Measurements from ENCODE around the gene NDUFB10. TPM values are rescaled to one million over a fixed set of nuclear protein-coding genes. Genes with fewer than 3 reads are reported as not detected.
"Not testable (repeated sequence)": the region's sequence is repeated elsewhere in the genome, so short reads cannot be mapped to it uniquely, and the experiment has no call there.

The NDUFB10 gene
- total RNA-seq, 1 experiment from 2014 or later, result 202 TPM

- ChIA-PET POLR2A (interaction anchor here (0.7 to 1.4 kb wide), 2 partner anchors 15 to 27 kb away, joined by 3 to 7 read pairs; partner anchors contain the start of gene RPS2), CTCF (interaction anchor here (0.7 to 1.3 kb wide), 2 partner anchors 14 to 88 kb away, joined by 3 read pairs; no protein-coding TSS in a partner anchor)
- Mint-ChIP-seq H3K36me3 (ENCODE audit: insufficient read depth, unreplicated experiment) (peaks cover 22% of the 10 kb centered on the region), H3K4me3 (ENCODE audit: unreplicated experiment) (no peak overlapping the region), H3K4me1 (ENCODE audit: insufficient read depth, unreplicated experiment) (peaks cover 5% of the 10 kb centered on the region), H3K27me3 (ENCODE audit: insufficient read depth, unreplicated experiment) (no peaks in the 10 kb centered on the region), H3K9me3 (ENCODE audit: unreplicated experiment) (no peaks in the 10 kb centered on the region), H3K27ac (ENCODE audit: low read depth, unreplicated experiment) (no peak overlapping the region)
- BruUV-seq (replicated peaks), result no TSS peak
- TF ChIP-seq, protein P1, sequence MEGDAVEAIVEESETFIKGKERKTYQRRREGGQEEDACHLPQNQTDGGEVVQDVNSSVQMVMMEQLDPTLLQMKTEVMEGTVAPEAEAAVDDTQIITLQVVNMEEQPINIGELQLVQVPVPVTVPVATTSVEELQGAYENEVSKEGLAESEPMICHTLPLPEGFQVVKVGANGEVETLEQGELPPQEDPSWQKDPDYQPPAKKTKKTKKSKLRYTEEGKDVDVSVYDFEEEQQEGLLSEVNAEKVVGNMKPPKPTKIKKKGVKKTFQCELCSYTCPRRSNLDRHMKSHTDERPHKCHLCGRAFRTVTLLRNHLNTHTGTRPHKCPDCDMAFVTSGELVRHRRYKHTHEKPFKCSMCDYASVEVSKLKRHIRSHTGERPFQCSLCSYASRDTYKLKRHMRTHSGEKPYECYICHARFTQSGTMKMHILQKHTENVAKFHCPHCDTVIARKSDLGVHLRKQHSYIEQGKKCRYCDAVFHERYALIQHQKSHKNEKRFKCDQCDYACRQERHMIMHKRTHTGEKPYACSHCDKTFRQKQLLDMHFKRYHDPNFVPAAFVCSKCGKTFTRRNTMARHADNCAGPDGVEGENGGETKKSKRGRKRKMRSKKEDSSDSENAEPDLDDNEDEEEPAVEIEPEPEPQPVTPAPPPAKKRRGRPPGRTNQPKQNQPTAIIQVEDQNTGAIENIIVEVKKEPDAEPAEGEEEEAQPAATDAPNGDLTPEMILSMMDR (IDR thresholded peaks at IDR 0.05; ENCODE audit: unreplicated experiment), result no peak
- peak; percentile 78 for DNase-seq (ENCODE audit: unreplicated experiment)
- intact Hi-C loops (cut with micrococcal nuclease), result no loop called here
Observed at GRCh38 chr16:1938316-1938715, 21.0 kb upstream of the NDUFB10 start.

GRCh38 chr16:1938910-1939309, 20.4 kb upstream of the NDUFB10 start:
- peaks cover 5% of the 10 kb centered on the region for H3K4me1 Mint-ChIP-seq (ENCODE audit: insufficient read depth, unreplicated experiment)
- no TSS peak for BruUV-seq (replicated peaks)
- H3K4me3 Mint-ChIP-seq (ENCODE audit: unreplicated experiment), result no peak overlapping the region
- ChIA-PET CTCF (interaction anchor here (0.7 to 1.4 kb wide), 2 partner anchors 73 to 89 kb away, joined by 3 read pairs; no protein-coding TSS in a partner anchor), POLR2A (no interaction called here)
- intact Hi-C loops (cut with micrococcal nuclease), result no loop called here
- no peak for DNase-seq (ENCODE audit: unreplicated experiment)
- peaks cover 22% of the 10 kb centered on the region for H3K36me3 Mint-ChIP-seq (ENCODE audit: insufficient read depth, unreplicated experiment)
- H3K27ac Mint-ChIP-seq (ENCODE audit: low read depth, unreplicated experiment), result no peak overlapping the region
- no peaks in the 10 kb centered on the region for H3K9me3 Mint-ChIP-seq (ENCODE audit: unreplicated experiment)
- TF ChIP-seq, protein P1 (IDR thresholded peaks at IDR 0.05; ENCODE audit: unreplicated experiment), result no peak
- H3K27me3 Mint-ChIP-seq (ENCODE audit: insufficient read depth, unreplicated experiment), result no peaks in the 10 kb centered on the region

DNA sequence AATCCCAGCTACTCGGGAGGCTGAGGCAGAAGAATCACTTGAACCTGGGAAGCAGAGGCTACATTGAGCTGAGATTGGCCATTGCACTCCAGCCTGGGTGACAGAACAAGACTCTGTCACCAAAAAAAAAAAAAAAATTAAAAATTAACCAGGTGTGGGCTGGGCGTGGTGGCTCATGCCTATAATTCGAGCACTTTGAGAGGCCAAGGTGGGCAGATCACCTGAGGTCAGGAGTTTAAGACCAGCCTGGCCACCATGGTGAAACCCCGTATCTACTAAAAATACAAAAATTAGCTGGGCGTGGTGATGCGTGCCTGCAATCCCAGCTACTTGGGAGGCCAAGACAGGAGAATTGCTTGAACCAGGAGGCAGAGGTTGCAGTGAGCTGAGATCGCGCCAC, 19.5 kb upstream of the NDUFB10 start:
- H3K4me3 Mint-ChIP-seq (ENCODE audit: unreplicated experiment); H3K4me1 Mint-ChIP-seq (ENCODE audit: insufficient read depth, unreplicated experiment); DNase-seq (ENCODE audit: unreplicated experiment); H3K27ac Mint-ChIP-seq (ENCODE audit: low read depth, unreplicated experiment); intact Hi-C loops (cut with micrococcal nuclease); H3K9me3 Mint-ChIP-seq (ENCODE audit: unreplicated experiment); BruUV-seq (replicated peaks); H3K27me3 Mint-ChIP-seq (ENCODE audit: insufficient read depth, unreplicated experiment): not testable (repeated sequence)
- H3K36me3 Mint-ChIP-seq (ENCODE audit: insufficient read depth, unreplicated experiment), result peaks cover 22% of the 10 kb centered on the region
- ChIA-PET POLR2A (interaction anchor here (1.5 kb wide), 1 partner anchor 25 kb away, joined by 4 read pairs; the partner anchor contains the start of gene RPS2), CTCF (interaction anchor here (0.6 to 1.4 kb wide), 4 partner anchors 10 to 1615 kb away, joined by 3 read pairs; no protein-coding TSS in a partner anchor)

DNA sequence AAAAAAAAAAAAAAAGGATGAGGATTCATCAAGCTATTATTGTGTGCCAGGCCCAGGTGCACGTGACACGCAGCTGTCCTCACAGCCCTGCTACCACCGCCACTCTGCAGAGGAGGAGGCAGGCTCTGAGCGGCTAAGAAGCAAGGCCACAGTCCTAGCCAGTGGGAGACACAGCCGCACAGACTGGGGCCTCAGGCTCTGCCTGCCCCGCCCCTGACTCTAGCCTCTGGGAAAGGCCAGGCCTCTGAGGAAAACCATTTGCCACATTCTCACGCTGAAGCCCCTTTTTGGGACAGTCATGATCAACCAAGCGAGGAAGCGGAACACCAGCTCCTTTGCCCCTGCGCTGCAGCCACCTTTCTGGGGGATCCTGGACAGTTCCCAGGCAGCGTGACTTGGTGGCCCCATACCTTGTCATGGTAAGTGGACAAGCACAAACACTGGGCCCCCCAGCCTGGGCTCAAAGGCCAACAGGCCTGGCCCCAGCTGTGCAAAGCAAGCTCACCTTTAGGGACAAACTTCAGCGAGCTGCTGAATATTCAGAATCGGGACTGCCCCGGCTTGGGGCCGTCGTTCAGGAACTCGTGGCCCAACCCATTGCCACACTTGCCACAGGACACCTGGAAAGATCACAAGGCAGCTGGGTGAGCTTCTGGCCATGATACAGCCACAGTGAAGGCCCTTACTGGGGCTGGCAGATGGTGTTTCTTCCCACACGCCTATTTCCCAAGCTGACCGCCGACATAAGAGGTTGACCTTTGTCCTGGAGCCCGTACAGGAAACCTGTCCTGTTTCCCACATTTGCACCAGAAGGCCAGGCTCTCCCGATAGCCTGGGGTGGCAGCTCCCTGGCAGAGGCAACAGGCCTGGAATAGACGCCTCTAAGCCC, 18.8 kb upstream of the NDUFB10 start:
- POLR2A ChIA-PET, result interaction anchor here (1.4 to 1.5 kb wide), 2 partner anchors 18 to 24 kb away, joined by 3 to 4 read pairs; partner anchors contain the start of gene RPS2
- DNase-seq (ENCODE audit: unreplicated experiment), result no peak
- H3K27me3 Mint-ChIP-seq (ENCODE audit: insufficient read depth, unreplicated experiment), result no peaks in the 10 kb centered on the region
- no peak overlapping the region for H3K4me3 Mint-ChIP-seq (ENCODE audit: unreplicated experiment)
- no TSS peak for BruUV-seq (replicated peaks)
- CTCF ChIA-PET, result interaction anchor here (0.8 to 1.8 kb wide), 4 partner anchors 10 to 1616 kb away, joined by 3 to 8 read pairs (median 3); no protein-coding TSS in a partner anchor
- TF ChIP-seq, protein P1 (IDR thresholded peaks at IDR 0.05; ENCODE audit: unreplicated experiment), result no peak
- no peaks in the 10 kb centered on the region for H3K9me3 Mint-ChIP-seq (ENCODE audit: unreplicated experiment)
- peaks cover 5% of the 10 kb centered on the region for H3K4me1 Mint-ChIP-seq (ENCODE audit: insufficient read depth, unreplicated experiment)
- no peak overlapping the region for H3K27ac Mint-ChIP-seq (ENCODE audit: low read depth, unreplicated experiment)
- H3K36me3 Mint-ChIP-seq (ENCODE audit: insufficient read depth, unreplicated experiment), result peaks cover 22% of the 10 kb centered on the region
- intact Hi-C loops (cut with micrococcal nuclease), result no loop called here

Measured in MCF 10A (cell line).